ENCODE results near the gene MAGI1.

Gene MAGI1

DNA sequence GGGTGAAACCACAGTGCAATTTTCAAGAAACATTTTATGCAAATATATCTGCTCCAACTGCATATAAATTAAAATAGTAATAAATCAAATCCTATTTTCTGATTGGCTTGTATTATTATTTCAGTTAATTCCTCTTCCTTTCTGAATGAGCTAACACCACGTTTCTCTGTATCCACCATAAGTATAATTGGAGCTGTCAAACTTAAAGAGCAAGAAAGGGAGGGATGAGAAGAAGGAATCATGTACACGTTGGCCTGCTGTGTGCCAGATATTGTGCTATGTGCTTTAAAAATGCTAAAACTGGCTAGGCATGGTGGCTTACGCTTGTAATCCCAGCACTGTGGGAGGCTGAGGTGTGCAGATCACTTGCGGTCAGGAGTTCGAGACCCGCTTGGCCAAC is 180.0 kb downstream of the MAGI1 start:
- H3K4me1 ChIP-seq (ENCODE audit: low read depth, poor library complexity, severe bottlenecking), result peaks cover 26% of the 10 kb centered on the region
- TF ChIP-seq, protein P1, sequence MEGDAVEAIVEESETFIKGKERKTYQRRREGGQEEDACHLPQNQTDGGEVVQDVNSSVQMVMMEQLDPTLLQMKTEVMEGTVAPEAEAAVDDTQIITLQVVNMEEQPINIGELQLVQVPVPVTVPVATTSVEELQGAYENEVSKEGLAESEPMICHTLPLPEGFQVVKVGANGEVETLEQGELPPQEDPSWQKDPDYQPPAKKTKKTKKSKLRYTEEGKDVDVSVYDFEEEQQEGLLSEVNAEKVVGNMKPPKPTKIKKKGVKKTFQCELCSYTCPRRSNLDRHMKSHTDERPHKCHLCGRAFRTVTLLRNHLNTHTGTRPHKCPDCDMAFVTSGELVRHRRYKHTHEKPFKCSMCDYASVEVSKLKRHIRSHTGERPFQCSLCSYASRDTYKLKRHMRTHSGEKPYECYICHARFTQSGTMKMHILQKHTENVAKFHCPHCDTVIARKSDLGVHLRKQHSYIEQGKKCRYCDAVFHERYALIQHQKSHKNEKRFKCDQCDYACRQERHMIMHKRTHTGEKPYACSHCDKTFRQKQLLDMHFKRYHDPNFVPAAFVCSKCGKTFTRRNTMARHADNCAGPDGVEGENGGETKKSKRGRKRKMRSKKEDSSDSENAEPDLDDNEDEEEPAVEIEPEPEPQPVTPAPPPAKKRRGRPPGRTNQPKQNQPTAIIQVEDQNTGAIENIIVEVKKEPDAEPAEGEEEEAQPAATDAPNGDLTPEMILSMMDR (conservative IDR thresholded peaks at IDR 0.05; ENCODE audit: low read depth, low read length), result no peak

DNA sequence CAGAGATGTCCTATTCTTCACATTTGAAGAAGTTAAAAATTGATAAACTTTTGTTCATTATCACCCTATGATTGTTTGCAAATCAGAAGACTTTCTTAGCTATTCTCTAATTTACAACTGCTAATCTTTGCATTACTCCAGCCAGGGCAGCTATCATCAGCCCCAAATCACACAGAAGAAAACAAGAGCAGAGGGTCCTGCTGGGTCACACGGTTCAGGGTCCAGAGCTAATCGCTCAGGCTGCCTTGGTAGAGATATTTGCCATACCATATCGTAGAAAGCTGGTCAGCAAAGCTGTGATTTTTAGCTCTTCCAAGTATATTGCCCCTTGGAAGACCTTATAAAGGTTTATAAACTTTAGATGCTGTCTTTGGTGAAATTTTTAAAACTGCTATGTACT is 181.4 kb downstream of the MAGI1 start:
- TF ChIP-seq, protein P1 (conservative IDR thresholded peaks at IDR 0.05; ENCODE audit: low read depth, low read length), result no peak
- H3K79me2 ChIP-seq (ENCODE audit: insufficient read depth, low read depth), result no peaks in the 10 kb centered on the region
- no peaks in the 10 kb centered on the region for H3K27me3 ChIP-seq (ENCODE audit: insufficient read depth, low read depth)
- H3K27ac ChIP-seq, result no peak overlapping the region
- peaks cover 31% of the 10 kb centered on the region for H3K4me1 ChIP-seq (ENCODE audit: low read depth, poor library complexity, severe bottlenecking)
- no peak overlapping the region for H3K4me2 ChIP-seq
- H3K4me3 ChIP-seq (IDR thresholded peaks at IDR 0.05; ENCODE audit: insufficient read depth, low read depth, low read length), result no peak overlapping the region
- H2AFZ ChIP-seq (ENCODE audit: low read depth), result no peak overlapping the region
- H3K9ac ChIP-seq, result no peak overlapping the region
- H4K20me1 ChIP-seq (ENCODE audit: insufficient read depth), result no peaks in the 10 kb centered on the region
- no peaks in the 10 kb centered on the region for H3K36me3 ChIP-seq (ENCODE audit: insufficient read depth)

More for the DNA sequence above, 180.0 kb downstream of the MAGI1 start:
- H3K27ac ChIP-seq, result no peak overlapping the region
- no peak overlapping the region for H3K4me2 ChIP-seq
- H3K9ac ChIP-seq, result no peak overlapping the region
- H3K4me3 ChIP-seq (IDR thresholded peaks at IDR 0.05; ENCODE audit: insufficient read depth, low read depth, low read length), result no peak overlapping the region
- H3K36me3 ChIP-seq (ENCODE audit: insufficient read depth), result no peaks in the 10 kb centered on the region
- H3K79me2 ChIP-seq (ENCODE audit: insufficient read depth, low read depth), result no peaks in the 10 kb centered on the region
- no peaks in the 10 kb centered on the region for H3K27me3 ChIP-seq (ENCODE audit: insufficient read depth, low read depth)
- no peak overlapping the region for H2AFZ ChIP-seq (ENCODE audit: low read depth)
- no peaks in the 10 kb centered on the region for H4K20me1 ChIP-seq (ENCODE audit: insufficient read depth)

DNA sequence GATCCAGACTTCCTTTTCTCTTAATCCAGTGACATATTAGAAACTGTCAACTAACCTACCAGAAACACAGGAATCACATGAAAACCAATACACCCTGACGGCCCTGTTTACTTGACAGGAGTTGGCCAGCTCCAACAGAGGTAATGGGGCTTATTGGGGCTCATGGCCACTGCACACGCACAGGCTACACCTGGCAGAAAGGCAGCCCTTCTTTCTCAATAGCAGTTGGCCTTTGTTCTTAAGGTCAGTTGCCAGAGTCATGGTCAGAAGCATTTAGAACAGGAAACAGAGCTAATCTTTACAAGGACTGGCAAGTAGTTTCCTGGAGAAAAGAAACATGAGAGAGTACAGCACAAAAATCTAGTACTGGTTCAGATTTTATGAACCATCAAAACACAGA is 181.8 kb downstream of the MAGI1 start:
- Histone ChIP-seq H3K27ac (no peak overlapping the region), H4K20me1 (ENCODE audit: insufficient read depth) (no peaks in the 10 kb centered on the region), H3K4me1 (ENCODE audit: low read depth, poor library complexity, severe bottlenecking) (peaks cover 35% of the 10 kb centered on the region), H3K79me2 (ENCODE audit: insufficient read depth, low read depth) (no peaks in the 10 kb centered on the region), H3K36me3 (ENCODE audit: insufficient read depth) (no peaks in the 10 kb centered on the region), H3K4me3 (IDR thresholded peaks at IDR 0.05; ENCODE audit: insufficient read depth, low read depth, low read length) (no peak overlapping the region), H3K27me3 (ENCODE audit: insufficient read depth, low read depth) (no peaks in the 10 kb centered on the region), H2AFZ (ENCODE audit: low read depth) (no peak overlapping the region), H3K9ac (no peak overlapping the region), H3K4me2 (no peak overlapping the region)
- TF ChIP-seq, protein P1 (conservative IDR thresholded peaks at IDR 0.05; ENCODE audit: low read depth, low read length), result no peak

DNA sequence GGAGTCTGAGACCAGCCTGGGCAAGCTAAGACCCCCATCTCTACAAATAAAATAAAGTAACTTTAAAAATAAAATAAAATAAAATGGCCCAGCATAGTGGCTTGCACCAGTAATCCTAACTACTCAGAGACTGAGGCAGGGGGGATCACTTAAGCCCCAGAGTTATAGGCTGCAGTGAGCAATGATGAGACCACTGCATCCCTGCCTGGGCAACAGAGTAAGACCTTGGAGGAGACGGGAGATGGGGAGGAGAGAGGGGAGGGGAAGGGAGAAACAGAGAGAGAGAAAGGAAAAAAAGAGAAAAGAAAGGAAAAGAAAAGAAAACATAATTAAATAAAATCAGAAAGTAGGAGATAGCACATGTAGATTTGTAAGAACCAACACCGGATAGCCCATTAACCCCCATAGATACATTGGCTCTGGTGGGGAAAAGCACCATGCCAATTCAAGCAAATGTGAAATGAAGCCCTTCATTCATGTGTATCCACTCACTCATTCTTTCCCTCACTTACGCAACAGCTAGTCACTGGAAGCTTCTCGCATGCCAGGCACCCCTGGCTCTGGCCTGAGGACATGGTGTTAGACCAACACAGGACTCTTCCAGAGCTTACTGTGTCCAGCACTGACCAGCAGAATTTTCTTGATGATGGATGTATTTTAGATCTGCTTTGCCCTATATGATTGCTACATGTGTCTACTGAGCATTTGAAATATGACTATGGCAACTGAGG is 183.2 kb downstream of the MAGI1 start:
- Histone ChIP-seq H3K27ac (peak overlapping the region; percentile 92), H3K4me2 (peak overlapping the region; percentile 52)

More for the DNA sequence above, 183.2 kb downstream of the MAGI1 start:
- Histone ChIP-seq H2AFZ (ENCODE audit: low read depth) (no peak overlapping the region), H3K4me1 (ENCODE audit: low read depth, poor library complexity, severe bottlenecking) (peaks cover 40% of the 10 kb centered on the region), H4K20me1 (ENCODE audit: insufficient read depth) (no peaks in the 10 kb centered on the region), H3K36me3 (ENCODE audit: insufficient read depth) (no peaks in the 10 kb centered on the region), H3K4me3 (IDR thresholded peaks at IDR 0.05; ENCODE audit: insufficient read depth, low read depth, low read length) (no peak overlapping the region), H3K27me3 (ENCODE audit: insufficient read depth, low read depth) (no peaks in the 10 kb centered on the region), H3K79me2 (ENCODE audit: insufficient read depth, low read depth) (no peaks in the 10 kb centered on the region), H3K9ac (peak overlapping the region; percentile 43; the same call in 1 of the 2 replicates)
- TF ChIP-seq, protein P1 (conservative IDR thresholded peaks at IDR 0.05; ENCODE audit: low read depth, low read length), result no peak
